Caco-2 (cell line): ENCODE data around the gene KCTD12. TPM values are rescaled to one million over a fixed set of nuclear protein-coding genes. Genes with fewer than 3 reads are reported as not detected.

Experiments used
- BruUV-seq: library from RNA; stranded (reverse); fragments of 400-500 nt; replicated peaks from 2 replicates; lab custom pipeline; 2021; lab: Mats Ljungman, UMichigan
- CTCF ChIA-PET: fragments of 300-600 bp; sonication (Branson Sonifier 250); formaldehyde crosslinking; loops from one replicate; lab custom pipeline; 2022; ENCODE audit warnings: antibody characterized with exemption; lab: Charles Lee
- POLR2A ChIA-PET: fragments of 300-600 bp; sonication (Branson Sonifier 250); formaldehyde crosslinking; loops from one replicate; lab custom pipeline; 2022; ENCODE audit warnings: antibody characterized with exemption; lab: Charles Lee
- DNase-seq, 2 experiments: peaks; one replicate each; pipeline versions ENCODE4 v3.0.0 to v3.0.0-alpha.2; 2020 to 2022
- H3K27me3 ChIP-seq: replicated peaks from 2 replicates; pipeline ENCODE4 v1.6.0; 2011; ENCODE audit warnings: low read length; ENCODE audit not compliant: control insufficient read depth, insufficient read depth
- H3K36me3 ChIP-seq: 2 replicates; pipeline ENCODE4 v1.5.1; 2011; ENCODE audit warnings: low read length; ENCODE audit not compliant: control insufficient read depth, insufficient read depth
- H3K4me1 ChIP-seq: fragments of 250-450 bp; sonication (Bioruptor Pico); 2 replicates; pipeline ENCODE4 v1.5.1; 2020; ENCODE audit warnings: mild to moderate bottlenecking
- H3K4me3 ChIP-seq: 2 replicates; pipeline ENCODE4 v1.5.1; 2011; ENCODE audit warnings: low read depth, mild to moderate bottlenecking, control low read depth, low read length
- H3K9me3 ChIP-seq: fragments of 250-450 bp; sonication (Bioruptor Pico); 2 replicates; pipeline ENCODE4 v1.5.1; 2020; ENCODE audit warnings: mild to moderate bottlenecking, moderate library complexity
- H3K27ac Mint-ChIP-seq: one replicate; pipeline ENCODE4 v1.8.0; 2022; ENCODE audit warnings: mixed read lengths; ENCODE audit not compliant: unreplicated experiment
- H3K27me3 Mint-ChIP-seq: one replicate; pipeline ENCODE4 v1.8.0; 2022; ENCODE audit warnings: mixed read lengths; ENCODE audit not compliant: insufficient read depth, unreplicated experiment
- H3K36me3 Mint-ChIP-seq: one replicate; pipeline ENCODE4 v1.8.0; 2022; ENCODE audit warnings: mild to moderate bottlenecking, mixed read lengths; ENCODE audit not compliant: insufficient read depth, unreplicated experiment
- H3K4me1 Mint-ChIP-seq: one replicate; pipeline ENCODE4 v1.8.0; 2022; ENCODE audit warnings: low read depth, mixed read lengths; ENCODE audit not compliant: unreplicated experiment
- H3K4me3 Mint-ChIP-seq: one replicate; pipeline ENCODE4 v1.8.0; 2022; ENCODE audit warnings: mild to moderate bottlenecking, moderate library complexity, mixed read lengths; ENCODE audit not compliant: unreplicated experiment
- H3K9me3 Mint-ChIP-seq: one replicate; pipeline ENCODE4 v1.8.0; 2022; ENCODE audit warnings: mixed read lengths; ENCODE audit not compliant: unreplicated experiment
- CTCF ChIP-seq, 2 experiments: fragments of 200-600 bp in 1 of 2; IDR thresholded peaks; 1 replicate in 1 of 2; 2 replicates in 1 of 2; pipeline versions ENCODE4 v1.5.1 to v1.8.0; 2011 to 2022; ENCODE audit warnings: antibody characterized with exemption in 1 of 2, control low read depth in 1 of 2, inconsistent platforms in 1 of 2, low read depth in 1 of 2, low read length in 1 of 2, mild to moderate bottlenecking in 1 of 2, moderate library complexity in 1 of 2; ENCODE audit not compliant: insufficient read depth in 1 of 2, severe bottlenecking in 1 of 2, unreplicated experiment in 1 of 2
- intact Hi-C: fragments of 100-400 bp; cut with micrococcal nuclease; formaldehyde crosslinking; loops from one replicate; pipeline ENCODE4 v1.10.0; 2022; ENCODE audit not compliant: unreplicated experiment
- total RNA-seq: library from RNA; stranded (reverse); gene quantifications from 2 replicates; pipeline ENCODE4 v1.2.3, GENCODE V29; 2022

Gene KCTD12
- total RNA-seq, 1 experiment from 2014 or later: 1.8 TPM

- H3K27ac Mint-ChIP-seq: no peak overlapping the region
Measured at GRCh38 chr13:76872675-76873074, 13.5 kb downstream of the KCTD12 start.

GRCh38 chr13:76871432-76871831 lies 14.8 kb downstream of the KCTD12 start:
- Histone ChIP-seq H3K4me3 (no peak overlapping the region), H3K9me3 (no peaks in the 10 kb centered on the region), H3K36me3 (no peaks in the 10 kb centered on the region), H3K4me1 (no peaks in the 10 kb centered on the region), H3K27me3 (no peaks in the 10 kb centered on the region; the same call in 1 of the 2 replicates)
- no peak overlapping the region for H3K27ac Mint-ChIP-seq
- no peaks in the 10 kb centered on the region for H3K9me3 Mint-ChIP-seq
- intact Hi-C loops: no loop called here
- peaks cover 26% of the 10 kb centered on the region for H3K27me3 Mint-ChIP-seq
- no TSS peak for BruUV-seq
- ChIA-PET POLR2A (no interaction called here), CTCF (no interaction called here)
- H3K4me3 Mint-ChIP-seq: no peak overlapping the region
- DNase-seq: no peak
- no peaks in the 10 kb centered on the region for H3K4me1 Mint-ChIP-seq
- TF ChIP-seq CTCF (IDR thresholded peaks at IDR 0.05; ENCODE audit: insufficient read depth in 1 of 2, low read depth in 1 of 2, low read length in 1 of 2, severe bottlenecking in 1 of 2, unreplicated experiment in 1 of 2): no peak
- no peaks in the 10 kb centered on the region for H3K36me3 Mint-ChIP-seq

More at GRCh38 chr13:76872675-76873074, 13.5 kb downstream of the KCTD12 start:
- Histone ChIP-seq H3K36me3 (no peaks in the 10 kb centered on the region), H3K9me3 (no peaks in the 10 kb centered on the region), H3K4me1 (no peaks in the 10 kb centered on the region), H3K27me3 (no peaks in the 10 kb centered on the region; the same call in 1 of the 2 replicates), H3K4me3 (no peak overlapping the region)
- intact Hi-C loops: no loop called here
- ChIA-PET POLR2A (no interaction called here), CTCF (no interaction called here)
- H3K4me3 Mint-ChIP-seq: no peak overlapping the region
- no peak for DNase-seq
- H3K36me3 Mint-ChIP-seq: no peaks in the 10 kb centered on the region
- no peaks in the 10 kb centered on the region for H3K9me3 Mint-ChIP-seq
- no peaks in the 10 kb centered on the region for H3K4me1 Mint-ChIP-seq
- H3K27me3 Mint-ChIP-seq: peaks cover 21% of the 10 kb centered on the region
- TF ChIP-seq CTCF (IDR thresholded peaks at IDR 0.05; ENCODE audit: insufficient read depth in 1 of 2, low read depth in 1 of 2, low read length in 1 of 2, severe bottlenecking in 1 of 2, unreplicated experiment in 1 of 2): no peak
- no TSS peak for BruUV-seq

- no peak for DNase-seq
- peaks cover 22% of the 10 kb centered on the region for H3K27me3 Mint-ChIP-seq
- H3K9me3 Mint-ChIP-seq: no peaks in the 10 kb centered on the region
- Histone ChIP-seq H3K36me3 (no peaks in the 10 kb centered on the region), H3K4me3 (no peak overlapping the region), H3K4me1 (no peaks in the 10 kb centered on the region), H3K27me3 (no peaks in the 10 kb centered on the region), H3K9me3 (no peaks in the 10 kb centered on the region)
- no peak overlapping the region for H3K27ac Mint-ChIP-seq
- H3K4me1 Mint-ChIP-seq: no peaks in the 10 kb centered on the region
- no TSS peak for BruUV-seq
- no peak overlapping the region for H3K4me3 Mint-ChIP-seq
- TF ChIP-seq CTCF (IDR thresholded peaks at IDR 0.05; ENCODE audit: insufficient read depth in 1 of 2, low read depth in 1 of 2, low read length in 1 of 2, severe bottlenecking in 1 of 2, unreplicated experiment in 1 of 2): no peak
- POLR2A ChIA-PET: no interaction called here
- intact Hi-C loops: no loop called here
- no peaks in the 10 kb centered on the region for H3K36me3 Mint-ChIP-seq
- CTCF ChIA-PET: no interaction called here
Measured at GRCh38 chr13:76868371-76868770, 17.8 kb downstream of the KCTD12 start.
